ENCODE measurements around the gene NEO1.

NEO1 gene

GRCh38 chr15:73033611-73034010 is 18.7 kb upstream of the NEO1 start:
- DNase-seq, result no peak

GRCh38 chr15:73034221-73034620 is 18.0 kb upstream of the NEO1 start:
- no peak for DNase-seq

GRCh38 chr15:73035221-73035620 is 17.0 kb upstream of the NEO1 start:
- no peak for DNase-seq

GRCh38 chr15:73038220-73038619 is 14.0 kb upstream of the NEO1 start:
- no peak for DNase-seq

GRCh38 chr15:73046073-73046472 is 6.2 kb upstream of the NEO1 start:
- DNase-seq, result no peak

GRCh38 chr15:73047882-73048281 is 4.4 kb upstream of the NEO1 start:
- no peak for DNase-seq

- DNase-seq, result no peak
Observed at GRCh38 chr15:73048624-73049295, 3.5 kb upstream of the NEO1 start.

GRCh38 chr15:73049564-73050215 is 2.6 kb upstream of the NEO1 start:
- no peak for DNase-seq

GRCh38 chr15:73050561-73051295 is 1.5 kb upstream of the NEO1 start:
- no peak for DNase-seq

- no peak for DNase-seq
Observed at GRCh38 chr15:73051391-73051806, 864 bp upstream of the NEO1 start.

- peak; percentile 2 to 5 for DNase-seq
Observed at GRCh38 chr15:73052653-73053397, 562 bp downstream of the NEO1 start.

- no peak for DNase-seq
Observed at GRCh38 chr15:73053398-73053723, 1.1 kb downstream of the NEO1 start.

GRCh38 chr15:73054417-73054953 is 2.2 kb downstream of the NEO1 start:
- DNase-seq, result no peak

- DNase-seq, result no peak
Observed at GRCh38 chr15:73056460-73056859, 4.2 kb downstream of the NEO1 start.

GRCh38 chr15:73058437-73058836 is 6.2 kb downstream of the NEO1 start:
- DNase-seq, result no peak

- no peak for DNase-seq
Observed at GRCh38 chr15:73065114-73065513, 12.9 kb downstream of the NEO1 start.

- DNase-seq, result no peak
Observed at GRCh38 chr15:73069109-73069508, 16.8 kb downstream of the NEO1 start.

GRCh38 chr15:73072894-73073293 is 20.6 kb downstream of the NEO1 start:
- DNase-seq, result no peak

GRCh38 chr15:73074241-73074640 is 22.0 kb downstream of the NEO1 start:
- no peak for DNase-seq

GRCh38 chr15:73075160-73075859 is 23.0 kb downstream of the NEO1 start:
- no peak for DNase-seq

GRCh38 chr15:73078291-73078690 is 26.0 kb downstream of the NEO1 start:
- DNase-seq, result no peak

- DNase-seq, result no peak
Observed at GRCh38 chr15:73078722-73079121, 26.5 kb downstream of the NEO1 start.

GRCh38 chr15:73079565-73079964 is 27.3 kb downstream of the NEO1 start:
- DNase-seq, result no peak

All from stimulated activated CD4-positive, alpha-beta T cell treated with anti-CD3 and anti-CD28 coated beads, Interleukin-4, amount 100 ng/mL, for 4 hours (primary cell).